HG03064 (cell line): ENCODE data around the gene TPP1.

Source experiments
- ATAC-seq: cut with Tn5 transposase; IDR thresholded peaks from one replicate; pipeline ENCODE4 v1.9.1; 2021; ENCODE audit warnings: low read depth; ENCODE audit not compliant: unreplicated experiment

The TPP1 gene

GRCh38 chr11:6566704-6567370 lies 52.4 kb downstream of the TPP1 start:
- no peak for ATAC-seq

DNA sequence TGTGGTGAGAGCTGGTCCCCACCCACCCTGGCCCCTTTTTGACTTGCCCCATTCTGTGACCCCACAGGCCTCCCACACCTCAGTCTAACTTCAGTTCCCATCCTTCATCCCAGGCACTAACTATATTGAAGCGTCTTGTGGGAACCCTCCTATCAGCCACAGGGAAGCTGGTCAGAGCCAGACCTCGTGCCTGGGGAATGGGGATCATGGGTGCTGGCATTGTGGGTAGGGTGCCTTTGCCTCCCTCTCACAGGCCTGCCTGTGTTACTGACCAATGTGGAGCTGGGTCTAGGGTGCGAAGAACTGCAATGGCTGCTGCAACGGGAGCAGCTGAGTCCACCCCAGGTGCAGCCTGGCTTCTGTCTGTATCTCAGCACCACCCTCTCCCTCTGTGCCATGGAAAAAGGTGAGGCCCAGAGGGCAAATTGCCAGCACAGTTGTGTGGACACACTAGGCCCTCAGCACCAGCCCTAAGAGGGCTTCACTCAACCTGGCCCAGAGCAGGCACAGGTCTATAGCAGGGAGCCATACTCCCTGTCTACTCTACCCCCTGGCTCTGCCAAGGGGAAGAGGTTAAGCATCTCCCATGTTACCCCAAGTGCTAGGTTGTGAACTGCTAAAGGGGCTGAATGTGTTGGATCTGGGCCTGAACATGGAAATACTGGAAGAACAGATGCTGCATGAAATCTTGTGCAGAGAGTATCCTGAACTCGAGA lies 53.1 kb downstream of the TPP1 start:
- ATAC-seq: no peak

- ATAC-seq: no peak
Observed at GRCh38 chr11:6565325-6565724, 53.9 kb downstream of the TPP1 start.

- ATAC-seq: no peak
Observed at GRCh38 chr11:6563667-6564066, 55.6 kb downstream of the TPP1 start.

DNA sequence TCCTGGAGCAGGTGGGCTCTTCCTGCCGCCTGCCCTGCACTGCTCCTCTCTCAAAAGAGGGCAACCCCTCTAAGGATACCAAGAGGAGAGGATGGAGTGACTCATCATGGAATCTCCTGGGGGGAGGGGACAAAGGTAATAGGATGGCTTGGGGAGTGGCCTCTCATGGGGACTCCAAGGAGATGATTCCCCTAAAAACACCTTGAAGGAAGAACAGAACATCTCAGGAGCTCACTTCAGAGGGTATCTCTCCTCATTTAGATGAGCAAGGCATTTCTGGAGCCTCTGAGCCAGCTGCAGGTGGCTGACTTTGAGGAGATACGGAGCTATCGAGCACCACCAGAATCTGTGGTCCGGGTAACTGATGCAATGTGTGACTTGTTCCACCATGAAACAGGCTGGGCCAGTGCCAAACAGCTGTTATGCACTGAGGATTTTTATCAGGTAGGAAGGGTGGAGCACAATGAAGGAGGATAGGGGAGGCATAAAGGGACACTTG lies 56.1 kb downstream of the TPP1 start:
- no peak for ATAC-seq
